Psoas muscle (tissue), 8 donors: ENCODE data around the gene RAB11FIP4. TPM values are rescaled to one million over a fixed set of nuclear protein-coding genes. Genes with fewer than 3 reads are reported as not detected.

ENCODE experiments used
- ATAC-seq, 4 donors: fragments of 200-7000 bp; cut with Tn5 transposase; one replicate each; pipeline ENCODE4 v1.9.1; 2020; ENCODE audit warnings: moderate library complexity in 3 of 4, mild to moderate bottlenecking in 2 of 4
- DNase-seq, 2 donors: peaks; one replicate each; pipeline ENCODE4 v3.0.0-alpha.2; 2020
- H3K27ac ChIP-seq: fragments of 200-600 bp; one replicate; pipeline ENCODE4 v1.8.0; 2022
- H3K27me3 ChIP-seq, 3 donors: fragments of 200-600 bp in 1 of 3; one replicate each; pipeline versions ENCODE4 v1.6.1 to v1.8.0; 2013 to 2022; ENCODE audit warnings: low read length in 2 of 3, mild to moderate bottlenecking in 2 of 3, moderate library complexity in 1 of 3; ENCODE audit not compliant: insufficient read depth in 3 of 3
- H3K36me3 ChIP-seq, 2 donors: fragments of 200-600 bp in 1 of 2; one replicate each; pipeline versions ENCODE4 v1.6.1 to v1.8.0; 2013 to 2022; ENCODE audit warnings: low read depth in 1 of 2, mild to moderate bottlenecking in 1 of 2, moderate library complexity in 1 of 2; ENCODE audit not compliant: insufficient read depth in 1 of 2
- H3K4me1 ChIP-seq: fragments of 200-600 bp; one replicate; pipeline ENCODE4 v1.8.0; 2022
- H3K4me3 ChIP-seq: fragments of 200-600 bp; one replicate; pipeline ENCODE4 v1.8.0; 2022; ENCODE audit warnings: mild to moderate bottlenecking
- H3K9me3 ChIP-seq: fragments of 200-600 bp; one replicate; pipeline ENCODE4 v1.8.0; 2022
- WGBS, 3 donors: extraction: QIAGEN DNeasy Blood & Tissue Kit; methylation state at CpG; one replicate each; pipeline versions ENCODE4 v1.1.6 to v1.1.7; 2013; 5-methylcytosine and 5-hydroxymethylcytosine counted together
- intact Hi-C, 2 donors: fragments of 100-400 bp; cut with DNase I; formaldehyde crosslinking; loops; one replicate each; pipeline versions ENCODE4 v1.11.0 to v1.14.2; 2022
- polyA plus RNA-seq, 3 donors: library from polyadenylated mRNA; stranded (reverse); fragments of 200-250 nt; gene quantifications; one replicate each; pipeline ENCODE4 v1.2.3, GENCODE V29; 2013
- total RNA-seq, 4 donors: library from RNA; stranded (reverse); fragmentation: NEBNext Ultra II Directional in 2 of 4; extraction: Animal tissue kit (Norgen Biotek cat#: 25700) in 2 of 4; gene quantifications; one replicate each; pipeline versions ENCODE4 v1.2.1 to v1.2.4, GENCODE V29; 2021 to 2023
- TF ChIP-seq, protein P1 (sequence below): fragments of 200-600 bp; IDR thresholded peaks from one replicate; pipeline ENCODE4 v1.8.0; 2022; ENCODE audit warnings: antibody characterized with exemption
- donor health status: healthy with polysubstance abuse.
- donor health status: DM: no; HTN: no; CAD: no; lungs with moderate emphysema.
- donor health status: Bipolar disorder and iron deficiency.
- donor health status: healthy.
- donor health status: DM: yes; HTN: yes; CAD: no.
- donor health status: DM: no; HTN: no; CAD: no.
- donor health status: DM: no; HTN: no; CAD: no.
- donor health status: DM: yes; HTN: yes; CAD: no.

The RAB11FIP4 gene
- total and polyA plus RNA-seq, 7 donors: 0.04 to 1.8 (median 0.41) TPM

- Histone ChIP-seq H3K4me3 (no peak overlapping the region), H3K27ac (no peak overlapping the region), H3K4me1 (no peaks in the 10 kb centered on the region), H3K9me3 (no peaks in the 10 kb centered on the region), H3K27me3 (no peaks in the 10 kb centered on the region), H3K36me3 (no peaks in the 10 kb centered on the region)
- WGBS, 3 donors: 81 to 83% (median 82%) methylated on average over 12 of the region's 12 CpGs
- ATAC-seq (no peak), DNase-seq (no peak)
- TF ChIP-seq, protein P1, sequence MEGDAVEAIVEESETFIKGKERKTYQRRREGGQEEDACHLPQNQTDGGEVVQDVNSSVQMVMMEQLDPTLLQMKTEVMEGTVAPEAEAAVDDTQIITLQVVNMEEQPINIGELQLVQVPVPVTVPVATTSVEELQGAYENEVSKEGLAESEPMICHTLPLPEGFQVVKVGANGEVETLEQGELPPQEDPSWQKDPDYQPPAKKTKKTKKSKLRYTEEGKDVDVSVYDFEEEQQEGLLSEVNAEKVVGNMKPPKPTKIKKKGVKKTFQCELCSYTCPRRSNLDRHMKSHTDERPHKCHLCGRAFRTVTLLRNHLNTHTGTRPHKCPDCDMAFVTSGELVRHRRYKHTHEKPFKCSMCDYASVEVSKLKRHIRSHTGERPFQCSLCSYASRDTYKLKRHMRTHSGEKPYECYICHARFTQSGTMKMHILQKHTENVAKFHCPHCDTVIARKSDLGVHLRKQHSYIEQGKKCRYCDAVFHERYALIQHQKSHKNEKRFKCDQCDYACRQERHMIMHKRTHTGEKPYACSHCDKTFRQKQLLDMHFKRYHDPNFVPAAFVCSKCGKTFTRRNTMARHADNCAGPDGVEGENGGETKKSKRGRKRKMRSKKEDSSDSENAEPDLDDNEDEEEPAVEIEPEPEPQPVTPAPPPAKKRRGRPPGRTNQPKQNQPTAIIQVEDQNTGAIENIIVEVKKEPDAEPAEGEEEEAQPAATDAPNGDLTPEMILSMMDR: no peak
- intact Hi-C loops: no loop called here
Observed at GRCh38 chr17:31529841-31530251, 138.4 kb downstream of the RAB11FIP4 start.

DNA sequence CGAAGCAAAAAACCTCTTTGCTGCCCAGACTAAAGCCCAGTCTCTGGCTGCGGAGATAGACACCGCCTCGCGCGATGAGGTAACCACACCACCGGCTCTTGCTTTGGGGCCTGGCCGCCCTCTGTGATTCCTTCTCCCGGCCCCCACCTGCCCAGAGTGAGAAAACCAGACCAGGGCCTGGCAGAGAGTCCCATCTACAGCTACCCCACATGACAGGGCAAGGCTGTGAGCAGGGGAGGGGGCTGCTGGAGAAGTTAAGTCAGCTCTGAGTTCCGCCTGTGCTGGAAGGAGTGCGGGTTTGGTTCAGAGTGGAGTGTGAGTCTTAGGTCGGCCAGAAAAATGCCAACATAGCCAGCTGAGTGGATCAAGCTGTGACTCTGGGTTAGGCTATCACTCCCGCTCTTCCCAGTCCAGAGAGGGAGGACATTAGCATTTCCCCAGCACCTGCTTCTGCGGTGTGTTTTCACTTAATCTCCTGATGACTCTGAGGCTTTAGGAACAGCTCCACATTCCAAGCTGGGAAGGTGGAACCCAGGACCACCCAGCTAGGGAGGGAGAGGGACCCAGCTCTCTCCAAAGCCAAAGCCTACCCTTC is 139.0 kb downstream of the RAB11FIP4 start:
- H3K4me3 ChIP-seq: no peak overlapping the region
- WGBS, 3 donors: 72 to 81% (median 74%) methylated on average over 14 of the region's 14 CpGs
- no peaks in the 10 kb centered on the region for H3K9me3 ChIP-seq
- intact Hi-C loops: no loop called here
- no peak for ATAC-seq
- TF ChIP-seq, protein P1: no peak
- no peaks in the 10 kb centered on the region for H3K27me3 ChIP-seq
- no peaks in the 10 kb centered on the region for H3K4me1 ChIP-seq
- DNase-seq: no peak
- no peak overlapping the region for H3K27ac ChIP-seq
- H3K36me3 ChIP-seq: no peaks in the 10 kb centered on the region

- no peaks in the 10 kb centered on the region for H3K4me1 ChIP-seq
- TF ChIP-seq, protein P1: no peak
- WGBS, 3 donors: 91 to 93% (median 92%) methylated on average over 16 of the region's 16 CpGs
- H3K27me3 ChIP-seq: no peaks in the 10 kb centered on the region
- ATAC-seq: no peak
- H3K4me3 ChIP-seq: no peak overlapping the region
- no peaks in the 10 kb centered on the region for H3K9me3 ChIP-seq
- no peak for DNase-seq
- no peaks in the 10 kb centered on the region for H3K36me3 ChIP-seq
- intact Hi-C loops: no loop called here
- H3K27ac ChIP-seq: no peak overlapping the region
Observed at GRCh38 chr17:31531336-31531980, 140.0 kb downstream of the RAB11FIP4 start.

DNA sequence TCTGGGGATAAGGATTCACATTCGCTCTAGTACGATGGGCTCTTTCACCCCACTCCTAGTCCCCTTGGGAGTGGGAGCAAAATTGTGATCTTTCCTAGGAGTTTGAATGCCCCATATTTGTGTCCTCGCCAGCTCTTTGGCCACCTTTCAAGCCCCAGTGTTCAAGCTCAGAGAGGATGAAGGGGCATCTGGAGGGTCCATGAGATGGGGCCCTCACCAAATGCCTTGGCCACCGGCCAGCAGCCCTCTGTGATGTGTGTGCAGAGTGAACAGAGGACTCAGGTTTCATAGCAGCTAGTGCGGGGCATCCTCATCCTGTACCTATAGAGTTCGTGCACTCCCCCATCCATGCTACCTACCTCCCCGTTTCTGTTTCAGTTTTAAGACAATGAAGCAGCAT is 140.6 kb downstream of the RAB11FIP4 start:
- no peak overlapping the region for H3K27ac ChIP-seq
- no peaks in the 10 kb centered on the region for H3K27me3 ChIP-seq
- TF ChIP-seq, protein P1: no peak
- H3K4me1 ChIP-seq: no peaks in the 10 kb centered on the region
- intact Hi-C loops: no loop called here
- no peak for ATAC-seq
- DNase-seq: no peak
- no peak overlapping the region for H3K4me3 ChIP-seq
- no peaks in the 10 kb centered on the region for H3K9me3 ChIP-seq
- 79 to 85% (median 83%) methylated on average over 7 of the region's 7 CpGs for WGBS, 3 donors
- no peaks in the 10 kb centered on the region for H3K36me3 ChIP-seq
